Measurements from ENCODE around the gene ROR2.
"Not testable (repeated sequence)": the region's sequence is repeated elsewhere in the genome, so short reads cannot be mapped to it uniquely, and the experiment has no call there.

DNA sequence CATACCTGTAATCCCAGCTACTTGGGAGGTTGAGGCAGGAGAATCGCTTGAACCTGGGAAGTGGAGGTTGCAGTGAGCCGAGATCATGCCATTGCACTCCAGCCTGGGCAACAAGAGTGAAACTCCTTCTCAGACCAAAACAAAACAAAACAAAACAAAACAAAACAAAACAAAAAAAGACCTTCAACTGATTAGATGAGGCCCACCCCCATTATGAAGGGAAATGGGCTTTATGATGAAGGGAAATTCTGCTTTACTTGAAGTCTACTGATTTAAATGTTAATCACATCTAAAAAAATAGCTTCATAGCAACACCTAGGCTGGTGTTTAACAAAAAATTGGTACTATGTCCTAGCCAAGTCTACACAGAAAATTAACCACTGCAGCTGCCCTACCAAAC lies 25.2 kb upstream of the ROR2 start:
- not testable (repeated sequence) for TF ChIP-seq POLR2AphosphoS5, POLR2A (IDR thresholded peaks at IDR 0.05; ENCODE audit: low read depth, low read length)

Data from GM12892 (cell line).